GM12878 (cell line): ENCODE measurements around the gene TARS3. TPM values are rescaled to one million over a fixed set of nuclear protein-coding genes. Genes with fewer than 3 reads are reported as not detected.

Experiments used
- ATAC-seq: fragments of 200-7000 bp; cut with Tn5 transposase; 3 replicates; pipeline ENCODE4 v1.9.1; 2020; ENCODE audit warnings: mild to moderate bottlenecking, moderate library complexity
- BruUV-seq: library from RNA; stranded (reverse); fragments of 400-500 nt; replicated peaks from 2 replicates; lab custom pipeline; 2021; lab: Mats Ljungman, UMichigan
- CTCF ChIA-PET: fragments of 300-600 bp; sonication (Branson Sonifier 250); formaldehyde crosslinking; extraction: SDS; loops from one replicate; lab custom pipeline; 2021; ENCODE audit warnings: inconsistent platforms; lab: Yijun Ruan, JAX
- POLR2A ChIA-PET: fragments of 350-600 bp; formaldehyde crosslinking; extraction: SDS; loops from one replicate; lab custom pipeline; 2021; ENCODE audit warnings: inconsistent platforms; lab: Charles Lee
- RAD21 ChIA-PET: fragments of 300-600 bp; sonication (Branson Sonifier 250); formaldehyde crosslinking; loops from one replicate; lab custom pipeline; 2023; ENCODE audit warnings: antibody characterized with exemption; ENCODE audit not compliant: unreplicated experiment; lab: Charles Lee
- SMC1A ChIA-PET: fragments of 300-600 bp; sonication (Branson Sonifier 250); formaldehyde crosslinking; loops from one replicate; lab custom pipeline; 2023; ENCODE audit not compliant: unreplicated experiment, uncharacterized antibody; lab: Charles Lee
- DNase-seq: peaks from one replicate; pipeline ENCODE4 v3.0.0-alpha.2; 2011; ENCODE audit warnings: low read depth, low spot score
- FAIRE-seq: peaks from 3 replicates; lab custom pipeline; 2011; peaks lifted over from hg19 to GRCh38; lab: Jason Lieb, UNC
- H2AFZ ChIP-seq: 2 replicates; pipeline ENCODE4 v1.6.0; 2011; ENCODE audit warnings: low read depth, low read length, control low read depth; ENCODE audit not compliant: control insufficient read depth
- H3K27ac ChIP-seq: 2 replicates; pipeline ENCODE4 v1.5.1; 2011; ENCODE audit warnings: control low read depth; ENCODE audit not compliant: control insufficient read depth, insufficient read depth
- H3K27me3 ChIP-seq, 2 experiments: replicated peaks in 1 of 2; 2 replicates each; pipeline versions ENCODE4 v1.6.0 to v1.6.1; 2011; ENCODE audit warnings: low read length in 1 of 2; ENCODE audit not compliant: control insufficient read depth in 2 of 2, insufficient read depth in 2 of 2
- H3K36me3 ChIP-seq, 2 experiments: 2 replicates each; pipeline ENCODE4 v1.5.1; 2011; ENCODE audit warnings: low read length in 1 of 2; ENCODE audit not compliant: control insufficient read depth in 2 of 2, insufficient read depth in 2 of 2
- H3K4me1 ChIP-seq: 2 replicates; pipeline ENCODE4 v1.6.1; 2011; ENCODE audit warnings: mild to moderate bottlenecking, low read length, moderate library complexity, mixed read lengths; ENCODE audit not compliant: control insufficient read depth, insufficient read depth
- H3K4me2 ChIP-seq: 2 replicates; pipeline ENCODE4 v1.6.0; 2011; ENCODE audit warnings: control low read depth; ENCODE audit not compliant: control insufficient read depth, insufficient read depth
- H3K4me3 ChIP-seq: fragments of 200-600 bp; sonication (generic); 2 replicates; pipeline ENCODE4 v1.5.1; 2016
- H3K79me2 ChIP-seq: 2 replicates; pipeline ENCODE4 v1.6.0; 2011; ENCODE audit warnings: low read length; ENCODE audit not compliant: control insufficient read depth, insufficient read depth
- H3K9ac ChIP-seq: 2 replicates; pipeline ENCODE4 v1.8.0; 2011; ENCODE audit warnings: low read length, control low read depth, mixed read lengths; ENCODE audit not compliant: control insufficient read depth, insufficient read depth
- H3K9me3 ChIP-seq: replicated peaks from 3 replicates; pipeline ENCODE4 v1.5.1; 2011; ENCODE audit warnings: mild to moderate bottlenecking, low read length; ENCODE audit not compliant: control insufficient read depth, insufficient read depth
- H4K20me1 ChIP-seq: 2 replicates; pipeline ENCODE4 v1.6.0; 2011; ENCODE audit not compliant: control insufficient read depth, insufficient read depth
- ATF2 ChIP-seq: IDR thresholded peaks from 2 replicates; pipeline ENCODE4 v1.6.1; 2012; ENCODE audit warnings: low read length, inconsistent platforms
- BCL11A ChIP-seq: IDR thresholded peaks from 2 replicates; pipeline ENCODE4 v1.6.1; 2011; ENCODE audit warnings: low read depth, low read length
- BHLHE40 ChIP-seq, 2 experiments: fragments of 450-650 bp in 1 of 2; IDR thresholded peaks; 2 replicates each; pipeline ENCODE4 v1.6.1; 2011 to 2017; ENCODE audit warnings: low read depth in 2 of 2, borderline replicate concordance in 1 of 2, improper control_type of control experiment in 1 of 2, low read length in 1 of 2, mild to moderate bottlenecking in 1 of 2
- CBX3 ChIP-seq: fragments of 200-600 bp; sonication (generic); IDR thresholded peaks from 2 replicates; pipeline ENCODE4 v1.6.1; 2016; ENCODE audit warnings: low read depth, borderline replicate concordance
- CBX5 ChIP-seq: sonication (generic); IDR thresholded peaks from 2 replicates; pipeline ENCODE4 v1.6.1; 2016; ENCODE audit warnings: low read depth, moderate library complexity, mild to moderate bottlenecking, inconsistent platforms
- DPF2 ChIP-seq: fragments of 450-650 bp; IDR thresholded peaks from 2 replicates; pipeline ENCODE4 v1.6.1; 2017; ENCODE audit warnings: mild to moderate bottlenecking
- E4F1 ChIP-seq: fragments of 450-650 bp; IDR thresholded peaks from 2 replicates; pipeline ENCODE4 v1.6.1; 2018; ENCODE audit warnings: borderline replicate concordance, mild to moderate bottlenecking; ENCODE audit not compliant: partially characterized antibody
- EP300 ChIP-seq, 2 experiments: fragments of 150-350 bp in 1 of 2; IDR thresholded peaks; 2 replicates each; pipeline ENCODE4 v1.6.1; 2011 to 2012; ENCODE audit warnings: low read depth in 2 of 2, low read length in 2 of 2, borderline replicate concordance in 1 of 2, improper control_type of control experiment in 1 of 2, inconsistent platforms in 1 of 2; ENCODE audit not compliant: control insufficient read depth in 1 of 2
- HSF1 ChIP-seq: fragments of 150-350 bp; IDR thresholded peaks from 2 replicates; pipeline ENCODE4 v1.6.1; 2014; ENCODE audit warnings: mild to moderate bottlenecking, low read depth, low read length
- PBX3 ChIP-seq: IDR thresholded peaks from 2 replicates; pipeline ENCODE4 v1.6.1; 2011; ENCODE audit warnings: mild to moderate bottlenecking, low read depth, low read length, moderate library complexity; ENCODE audit not compliant: insufficient replicate concordance
- POU2F2 ChIP-seq: IDR thresholded peaks from 3 replicates; pipeline ENCODE4 v1.6.1; 2011; ENCODE audit warnings: low read depth, mild to moderate bottlenecking, low read length, borderline replicate concordance
- SP1 ChIP-seq: IDR thresholded peaks from one replicate; pipeline ENCODE4 v1.6.1; 2011; ENCODE audit warnings: low read depth, low read length
- WGBS: methylation state at CpG from one replicate; pipeline ENCODE4 v1.1.6; 2016; ENCODE audit warnings: low lambda C conversion rate; ENCODE audit not compliant: insufficient replicate concordance, insufficient coverage; ENCODE audit errors: missing lambda C conversion rate; 5-methylcytosine and 5-hydroxymethylcytosine counted together
- in situ Hi-C: fragments of 300-500 bp; cut with MboI; formaldehyde crosslinking; loops from 9 replicates; pipeline ENCODE4 v1.14.3; 2018; ENCODE audit warnings: mixed read lengths
- intact Hi-C: fragments of 100-400 bp; cut with micrococcal nuclease; formaldehyde crosslinking; loops from one replicate; pipeline ENCODE4 v1.14.2; 2022; ENCODE audit not compliant: unreplicated experiment
- polyA plus RNA-seq, 11 experiments: library from polyadenylated mRNA; depleted of rRNA in 4 of 11; unstranded in 6 of 11; stranded (reverse) in 5 of 11; fragments of >200 nt; fragmentation: Nextera tagmentation in 4 of 11; fragmentation: Illumina TruSeq in 1 of 11; extraction: Ambion mirVana in 4 of 11; extraction: Trizol in 1 of 11; gene quantifications; 1 replicate in 1 of 11; 2 replicates in 10 of 11; pipeline versions ENCODE4 v1.2.1 to v1.2.3, GENCODE V29; 2011 to 2016; ENCODE audit warnings: inconsistent platforms in 2 of 11, missing spikeins in 2 of 11, low read depth in 1 of 11
- total RNA-seq, 4 experiments: library from RNA; depleted of rRNA in 3 of 4; stranded (reverse); fragments of >200 nt in 3 of 4; fragmentation: Illumina TruSeq in 1 of 4; extraction: Trizol in 1 of 4; gene quantifications; 2 replicates each; pipeline versions ENCODE4 v1.2.1 to v1.2.3, GENCODE V29; 2013 to 2021

The TARS3 gene
- total and polyA plus RNA-seq, 10 of the 15 experiments (the other 5 are each of a cell fraction or from before 2014, with no cell fraction given): 1.4 to 7.8 (median 5.3) TPM

GRCh38 chr15:101641129-101641764 lies 83.0 kb downstream of the TARS3 start (continued):
- TF ChIP-seq PBX3: peak; percentile 74

GRCh38 chr15:101639667-101640066 lies 84.6 kb downstream of the TARS3 start:
- H3K36me3 ChIP-seq: peaks cover 5 to 7% of the 10 kb centered on the region in 2 experiments; a peak in 2 of 4 replicates
- H3K9ac ChIP-seq: no peak overlapping the region
- no peaks in the 10 kb centered on the region for H3K79me2 ChIP-seq
- no peak overlapping the region for H3K4me2 ChIP-seq
- POLR2A ChIA-PET: interaction anchor here (0.6 to 0.7 kb wide), 2 partner anchors 15 to 555 kb away, joined by 3 read pairs; no protein-coding TSS in a partner anchor
- no peak overlapping the region for H3K4me3 ChIP-seq
- in situ Hi-C loops: loop anchor here (5.0 kb wide), 1 partner anchor 347 kb away; no protein-coding TSS in a partner anchor
- CTCF ChIA-PET: interaction anchor here (0.7 to 5.1 kb wide), 10 partner anchors 10 to 616 kb away, joined by 3 to 93 read pairs (median 14); partner anchors contain the start of gene SNRPA1
- 86% methylated on average over 4 of the region's 4 CpGs for WGBS
- no peaks in the 10 kb centered on the region for H3K9me3 ChIP-seq
- DNase-seq (no peak), FAIRE-seq (no peak), ATAC-seq (no peak)
- intact Hi-C loops: no loop called here
- H3K27me3 ChIP-seq: no peaks in the 10 kb centered on the region
- no peak overlapping the region for H3K27ac ChIP-seq
- RAD21 ChIA-PET: interaction anchor here (0.9 to 1.1 kb wide), 3 partner anchors 111 to 350 kb away, joined by 3 to 6 read pairs (median 5); no protein-coding TSS in a partner anchor
- no peaks in the 10 kb centered on the region for H4K20me1 ChIP-seq
- peaks cover 5% of the 10 kb centered on the region; the same call in 1 of the 2 replicates for H3K4me1 ChIP-seq
- H2AFZ ChIP-seq: no peak overlapping the region
- no TSS peak for BruUV-seq
- TF ChIP-seq CBX5: no peak
- no peak for TF ChIP-seq EP300 (IDR thresholded peaks at IDR 0.05; ENCODE audit: borderline replicate concordance in 1 of 2, control insufficient read depth in 1 of 2, low read depth in 2 of 2, low read length in 2 of 2)
- TF ChIP-seq SP1: no peak
- no peak for TF ChIP-seq DPF2
- TF ChIP-seq HSF1: no peak
- no peak for TF ChIP-seq BHLHE40 (IDR thresholded peaks at IDR 0.05; ENCODE audit: borderline replicate concordance in 1 of 2, low read depth in 2 of 2, low read length in 1 of 2)
- TF ChIP-seq ATF2: no peak
- no peak for TF ChIP-seq POU2F2
- no peak for TF ChIP-seq E4F1
- TF ChIP-seq CBX3: no peak
- no peak for TF ChIP-seq BCL11A
- SMC1A ChIA-PET: interaction anchor here (1.1 to 4.9 kb wide), 9 partner anchors 9 to 351 kb away, joined by 3 to 30 read pairs (median 5); partner anchors contain the start of gene SNRPA1
